ENCODE data around the gene LTO1. TPM values are rescaled to one million over a fixed set of nuclear protein-coding genes. Genes with fewer than 3 reads are reported as not detected.

The LTO1 gene
- total and polyA plus RNA-seq, 2 of the 13 experiments (the other 11 are each of a cell fraction or from before 2014, with no cell fraction given) = 11.8 to 15.0 TPM

- no peak for TF ChIP-seq KLF9 (CRISPR knock-in tag; IDR thresholded peaks at IDR 0.05; ENCODE audit: low read depth)
- no peak for TF ChIP-seq NFE2L1 (CRISPR knock-in tag; IDR thresholded peaks at IDR 0.05; ENCODE audit: borderline replicate concordance)
- TF ChIP-seq ZNF768 (CRISPR knock-in tag; IDR thresholded peaks at IDR 0.05) = no peak
- no peak for TF ChIP-seq UBTF (CRISPR knock-in tag; IDR thresholded peaks at IDR 0.05)
- no peak for TF ChIP-seq KMT2A (CRISPR knock-in tag; IDR thresholded peaks at IDR 0.05)
- no peak for TF ChIP-seq MBNL3 (CRISPR knock-in tag; conservative IDR thresholded peaks at IDR 0.05)
- TF ChIP-seq CHD4 (IDR thresholded peaks at IDR 0.05; ENCODE audit: borderline replicate concordance, low read length) = 0 out of 2 replicates have a peak, but pooled peaks have one; percentile 3
- TF ChIP-seq MED13 (CRISPR knock-in tag; IDR thresholded peaks at IDR 0.05) = no peak
- TF ChIP-seq, protein P1, sequence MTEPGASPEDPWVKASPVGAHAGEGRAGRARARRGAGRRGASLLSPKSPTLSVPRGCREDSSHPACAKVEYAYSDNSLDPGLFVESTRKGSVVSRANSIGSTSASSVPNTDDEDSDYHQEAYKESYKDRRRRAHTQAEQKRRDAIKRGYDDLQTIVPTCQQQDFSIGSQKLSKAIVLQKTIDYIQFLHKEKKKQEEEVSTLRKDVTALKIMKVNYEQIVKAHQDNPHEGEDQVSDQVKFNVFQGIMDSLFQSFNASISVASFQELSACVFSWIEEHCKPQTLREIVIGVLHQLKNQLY (CRISPR knock-in tag; IDR thresholded peaks at IDR 0.05) = no peak
- TF ChIP-seq, protein P2, sequence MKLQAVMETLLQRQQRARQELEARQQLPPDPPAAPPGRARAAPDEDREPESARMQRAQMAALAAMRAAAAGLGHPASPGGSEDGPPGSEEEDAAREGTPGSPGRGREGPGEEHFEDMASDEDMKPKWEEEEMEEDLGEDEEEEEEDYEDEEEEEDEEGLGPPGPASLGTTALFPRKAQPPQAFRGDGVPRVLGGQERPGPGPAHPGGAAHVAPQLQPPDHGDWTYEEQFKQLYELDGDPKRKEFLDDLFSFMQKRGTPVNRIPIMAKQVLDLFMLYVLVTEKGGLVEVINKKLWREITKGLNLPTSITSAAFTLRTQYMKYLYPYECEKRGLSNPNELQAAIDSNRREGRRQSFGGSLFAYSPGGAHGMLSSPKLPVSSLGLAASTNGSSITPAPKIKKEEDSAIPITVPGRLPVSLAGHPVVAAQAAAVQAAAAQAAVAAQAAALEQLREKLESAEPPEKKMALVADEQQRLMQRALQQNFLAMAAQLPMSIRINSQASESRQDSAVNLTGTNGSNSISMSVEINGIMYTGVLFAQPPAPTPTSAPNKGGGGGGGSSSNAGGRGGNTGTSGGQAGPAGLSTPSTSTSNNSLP (IDR thresholded peaks at IDR 0.05; ENCODE audit: low read depth, low read length) = no peak
- 0 out of 2 replicates have a peak, but pooled peaks have one; percentile 39 for TF ChIP-seq ZMYM4 (CRISPR knock-in tag; IDR thresholded peaks at IDR 0.05)
- TF ChIP-seq, protein P3, sequence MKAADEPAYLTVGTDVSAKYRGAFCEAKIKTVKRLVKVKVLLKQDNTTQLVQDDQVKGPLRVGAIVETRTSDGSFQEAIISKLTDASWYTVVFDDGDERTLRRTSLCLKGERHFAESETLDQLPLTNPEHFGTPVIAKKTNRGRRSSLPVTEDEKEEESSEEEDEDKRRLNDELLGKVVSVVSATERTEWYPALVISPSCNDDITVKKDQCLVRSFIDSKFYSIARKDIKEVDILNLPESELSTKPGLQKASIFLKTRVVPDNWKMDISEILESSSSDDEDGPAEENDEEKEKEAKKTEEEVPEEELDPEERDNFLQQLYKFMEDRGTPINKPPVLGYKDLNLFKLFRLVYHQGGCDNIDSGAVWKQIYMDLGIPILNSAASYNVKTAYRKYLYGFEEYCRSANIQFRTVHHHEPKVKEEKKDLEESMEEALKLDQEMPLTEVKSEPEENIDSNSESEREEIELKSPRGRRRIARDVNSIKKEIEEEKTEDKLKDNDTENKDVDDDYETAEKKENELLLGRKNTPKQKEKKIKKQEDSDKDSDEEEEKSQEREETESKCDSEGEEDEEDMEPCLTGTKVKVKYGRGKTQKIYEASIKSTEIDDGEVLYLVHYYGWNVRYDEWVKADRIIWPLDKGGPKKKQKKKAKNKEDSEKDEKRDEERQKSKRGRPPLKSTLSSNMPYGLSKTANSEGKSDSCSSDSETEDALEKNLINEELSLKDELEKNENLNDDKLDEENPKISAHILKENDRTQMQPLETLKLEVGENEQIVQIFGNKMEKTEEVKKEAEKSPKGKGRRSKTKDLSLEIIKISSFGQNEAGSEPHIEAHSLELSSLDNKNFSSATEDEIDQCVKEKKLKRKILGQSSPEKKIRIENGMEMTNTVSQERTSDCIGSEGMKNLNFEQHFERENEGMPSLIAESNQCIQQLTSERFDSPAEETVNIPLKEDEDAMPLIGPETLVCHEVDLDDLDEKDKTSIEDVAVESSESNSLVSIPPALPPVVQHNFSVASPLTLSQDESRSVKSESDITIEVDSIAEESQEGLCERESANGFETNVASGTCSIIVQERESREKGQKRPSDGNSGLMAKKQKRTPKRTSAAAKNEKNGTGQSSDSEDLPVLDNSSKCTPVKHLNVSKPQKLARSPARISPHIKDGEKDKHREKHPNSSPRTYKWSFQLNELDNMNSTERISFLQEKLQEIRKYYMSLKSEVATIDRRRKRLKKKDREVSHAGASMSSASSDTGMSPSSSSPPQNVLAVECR (CRISPR knock-in tag; IDR thresholded peaks at IDR 0.05; ENCODE audit: borderline replicate concordance) = no peak; the same call in 1 of the 2 replicates
- TF ChIP-seq MIXL1 (CRISPR knock-in tag; IDR thresholded peaks at IDR 0.05) = no peak
- TF ChIP-seq ZNF562 (CRISPR knock-in tag; IDR thresholded peaks at IDR 0.05; ENCODE audit: borderline replicate concordance) = no peak
- TF ChIP-seq, protein P4, sequence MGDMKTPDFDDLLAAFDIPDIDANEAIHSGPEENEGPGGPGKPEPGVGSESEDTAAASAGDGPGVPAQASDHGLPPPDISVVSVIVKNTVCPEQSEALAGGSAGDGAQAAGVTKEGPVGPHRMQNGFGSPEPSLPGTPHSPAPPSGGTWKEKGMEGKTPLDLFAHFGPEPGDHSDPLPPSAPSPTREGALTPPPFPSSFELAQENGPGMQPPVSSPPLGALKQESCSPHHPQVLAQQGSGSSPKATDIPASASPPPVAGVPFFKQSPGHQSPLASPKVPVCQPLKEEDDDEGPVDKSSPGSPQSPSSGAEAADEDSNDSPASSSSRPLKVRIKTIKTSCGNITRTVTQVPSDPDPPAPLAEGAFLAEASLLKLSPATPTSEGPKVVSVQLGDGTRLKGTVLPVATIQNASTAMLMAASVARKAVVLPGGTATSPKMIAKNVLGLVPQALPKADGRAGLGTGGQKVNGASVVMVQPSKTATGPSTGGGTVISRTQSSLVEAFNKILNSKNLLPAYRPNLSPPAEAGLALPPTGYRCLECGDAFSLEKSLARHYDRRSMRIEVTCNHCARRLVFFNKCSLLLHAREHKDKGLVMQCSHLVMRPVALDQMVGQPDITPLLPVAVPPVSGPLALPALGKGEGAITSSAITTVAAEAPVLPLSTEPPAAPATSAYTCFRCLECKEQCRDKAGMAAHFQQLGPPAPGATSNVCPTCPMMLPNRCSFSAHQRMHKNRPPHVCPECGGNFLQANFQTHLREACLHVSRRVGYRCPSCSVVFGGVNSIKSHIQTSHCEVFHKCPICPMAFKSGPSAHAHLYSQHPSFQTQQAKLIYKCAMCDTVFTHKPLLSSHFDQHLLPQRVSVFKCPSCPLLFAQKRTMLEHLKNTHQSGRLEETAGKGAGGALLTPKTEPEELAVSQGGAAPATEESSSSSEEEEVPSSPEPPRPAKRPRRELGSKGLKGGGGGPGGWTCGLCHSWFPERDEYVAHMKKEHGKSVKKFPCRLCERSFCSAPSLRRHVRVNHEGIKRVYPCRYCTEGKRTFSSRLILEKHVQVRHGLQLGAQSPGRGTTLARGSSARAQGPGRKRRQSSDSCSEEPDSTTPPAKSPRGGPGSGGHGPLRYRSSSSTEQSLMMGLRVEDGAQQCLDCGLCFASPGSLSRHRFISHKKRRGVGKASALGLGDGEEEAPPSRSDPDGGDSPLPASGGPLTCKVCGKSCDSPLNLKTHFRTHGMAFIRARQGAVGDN (CRISPR knock-in tag; IDR thresholded peaks at IDR 0.05) = peak; percentile 49
These were observed 8.7 kb upstream of the LTO1 start (continued) for GRCh38 chr11:69683764-69684333.

All from HepG2 (cell line).